Measurements from ENCODE around the gene MTA1. TPM values are rescaled to one million over a fixed set of nuclear protein-coding genes. Genes with fewer than 3 reads are reported as not detected.

The MTA1 gene
- total RNA-seq, 1 donor from 2014 or later, result 59.8 TPM

DNA sequence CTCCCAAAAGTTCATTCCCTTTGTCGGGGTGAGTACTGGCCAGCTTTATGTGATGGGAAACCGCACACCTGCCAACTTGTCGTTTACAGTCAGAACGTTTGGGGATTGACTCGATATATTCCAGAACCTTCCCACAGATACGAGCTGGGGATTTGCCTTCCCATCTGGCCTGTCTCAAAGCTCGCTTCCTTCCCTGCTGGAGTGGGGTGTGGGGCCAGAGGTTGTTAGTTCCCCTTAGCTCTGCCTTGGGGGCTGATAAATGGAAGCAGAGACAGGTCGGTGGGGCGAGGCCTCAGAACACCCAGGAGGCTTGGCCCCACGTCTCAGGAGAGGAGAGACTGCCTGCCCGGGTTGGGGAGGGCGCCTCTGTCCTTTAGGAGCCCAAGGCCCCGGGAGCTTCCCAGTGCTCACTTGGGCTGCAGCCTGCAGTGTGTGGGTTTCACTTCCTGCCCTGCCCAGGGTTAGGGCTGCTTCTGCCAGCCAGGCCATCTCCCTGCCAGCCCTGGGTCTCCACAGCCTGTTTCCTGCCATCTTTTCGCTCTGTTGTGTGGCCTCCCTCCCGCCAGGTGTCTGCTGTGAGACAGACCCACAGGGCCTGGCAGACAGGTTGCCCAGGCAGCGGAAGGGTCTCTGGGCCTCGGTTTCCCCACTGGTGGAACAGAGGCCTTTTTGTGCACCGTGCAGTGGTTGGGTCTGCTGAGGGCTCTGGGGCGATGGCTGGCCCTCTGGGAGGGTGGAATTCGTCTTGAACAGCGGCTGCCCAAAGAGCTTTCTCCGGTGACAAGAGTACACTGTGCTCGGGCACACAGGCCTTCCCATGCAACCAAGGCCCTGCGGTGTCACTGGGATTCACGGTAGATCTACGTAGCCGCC, 29.4 kb upstream of the MTA1 start:
- no peak overlapping the region for H3K27ac ChIP-seq
- H3K4me1 Mint-ChIP-seq, result peaks cover 7% of the 10 kb centered on the region
- no peak overlapping the region for H3K4me2 ChIP-seq
- no peak for DNase-seq (ENCODE audit: low spot score)
- no peaks in the 10 kb centered on the region for H3K79me2 ChIP-seq (ENCODE audit: low read depth)
- TF ChIP-seq EZH2 (IDR thresholded peaks at IDR 0.05), result no peak
- TF ChIP-seq EZH2phosphoT487 (IDR thresholded peaks at IDR 0.05), result no peak
- TF ChIP-seq, protein P1, sequence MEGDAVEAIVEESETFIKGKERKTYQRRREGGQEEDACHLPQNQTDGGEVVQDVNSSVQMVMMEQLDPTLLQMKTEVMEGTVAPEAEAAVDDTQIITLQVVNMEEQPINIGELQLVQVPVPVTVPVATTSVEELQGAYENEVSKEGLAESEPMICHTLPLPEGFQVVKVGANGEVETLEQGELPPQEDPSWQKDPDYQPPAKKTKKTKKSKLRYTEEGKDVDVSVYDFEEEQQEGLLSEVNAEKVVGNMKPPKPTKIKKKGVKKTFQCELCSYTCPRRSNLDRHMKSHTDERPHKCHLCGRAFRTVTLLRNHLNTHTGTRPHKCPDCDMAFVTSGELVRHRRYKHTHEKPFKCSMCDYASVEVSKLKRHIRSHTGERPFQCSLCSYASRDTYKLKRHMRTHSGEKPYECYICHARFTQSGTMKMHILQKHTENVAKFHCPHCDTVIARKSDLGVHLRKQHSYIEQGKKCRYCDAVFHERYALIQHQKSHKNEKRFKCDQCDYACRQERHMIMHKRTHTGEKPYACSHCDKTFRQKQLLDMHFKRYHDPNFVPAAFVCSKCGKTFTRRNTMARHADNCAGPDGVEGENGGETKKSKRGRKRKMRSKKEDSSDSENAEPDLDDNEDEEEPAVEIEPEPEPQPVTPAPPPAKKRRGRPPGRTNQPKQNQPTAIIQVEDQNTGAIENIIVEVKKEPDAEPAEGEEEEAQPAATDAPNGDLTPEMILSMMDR (IDR thresholded peaks at IDR 0.05), result no peak
- no peaks in the 10 kb centered on the region for H3F3A ChIP-seq (ENCODE audit: low read depth)
- no peaks in the 10 kb centered on the region for H3K4me1 ChIP-seq
- no peak overlapping the region for H3K4me3 ChIP-seq
- no peaks in the 10 kb centered on the region for H4K20me1 ChIP-seq (ENCODE audit: low read depth)
- no peak overlapping the region for H3K4me3 Mint-ChIP-seq
- no peaks in the 10 kb centered on the region for H3K9me3 Mint-ChIP-seq
- no peak overlapping the region for H3K9ac ChIP-seq
- H3K36me3 ChIP-seq, result no peaks in the 10 kb centered on the region
- H2AFZ ChIP-seq (replicated peaks), result no peak overlapping the region
- no peaks in the 10 kb centered on the region for H3K9me3 ChIP-seq (ENCODE audit: low read depth)
- peaks cover 1% of the 10 kb centered on the region for H3K36me3 Mint-ChIP-seq
- no peak overlapping the region for H3K27ac Mint-ChIP-seq
- no peaks in the 10 kb centered on the region for H3K27me3 Mint-ChIP-seq (ENCODE audit: insufficient read depth, low read depth)
- H3K27me3 ChIP-seq, result no peaks in the 10 kb centered on the region

GRCh38 chr14:105390849-105391500, 28.7 kb upstream of the MTA1 start:
- Histone ChIP-seq H3K9ac (no peak overlapping the region), H3F3A (ENCODE audit: low read depth) (no peaks in the 10 kb centered on the region), H3K36me3 (no peaks in the 10 kb centered on the region), H3K4me3 (no peak overlapping the region), H3K27me3 (no peaks in the 10 kb centered on the region), H3K79me2 (ENCODE audit: low read depth) (no peaks in the 10 kb centered on the region), H3K4me2 (no peak overlapping the region), H2AFZ (replicated peaks) (no peak overlapping the region), H4K20me1 (ENCODE audit: low read depth) (no peaks in the 10 kb centered on the region), H3K4me1 (no peaks in the 10 kb centered on the region), H3K27ac (no peak overlapping the region), H3K9me3 (ENCODE audit: low read depth) (no peaks in the 10 kb centered on the region)
- Mint-ChIP-seq H3K27ac (no peak overlapping the region), H3K4me3 (no peak overlapping the region), H3K27me3 (ENCODE audit: insufficient read depth, low read depth) (no peaks in the 10 kb centered on the region), H3K9me3 (no peaks in the 10 kb centered on the region), H3K4me1 (peaks cover 7% of the 10 kb centered on the region), H3K36me3 (peaks cover 1% of the 10 kb centered on the region)
- no peak for DNase-seq (ENCODE audit: low spot score)
- no peak for TF ChIP-seq EZH2 (IDR thresholded peaks at IDR 0.05)
- TF ChIP-seq EZH2phosphoT487 (IDR thresholded peaks at IDR 0.05), result no peak
- TF ChIP-seq, protein P1 (IDR thresholded peaks at IDR 0.05), result no peak

DNA sequence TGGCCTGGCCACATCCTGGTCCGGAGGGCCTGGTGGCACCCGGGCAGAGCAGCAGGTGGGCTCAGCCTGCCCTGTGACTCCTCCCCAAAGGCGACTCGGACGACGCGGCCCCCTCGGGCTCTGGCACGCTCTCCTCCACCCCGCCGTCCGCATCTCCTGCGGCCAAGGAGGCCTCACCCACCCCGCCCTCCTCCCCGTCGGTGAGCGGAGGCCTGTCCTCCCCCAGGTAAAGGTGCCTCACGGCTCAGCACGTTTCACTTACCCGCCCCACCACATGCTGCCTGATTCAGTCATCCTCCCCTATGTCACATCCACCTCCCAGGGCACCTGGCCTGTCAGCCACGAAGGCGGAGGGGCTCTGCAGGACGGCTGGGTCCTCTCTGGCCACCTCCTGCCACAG, 28.1 kb upstream of the MTA1 start:
- no peak overlapping the region for H3K4me3 Mint-ChIP-seq
- H3K27ac Mint-ChIP-seq, result no peak overlapping the region
- Histone ChIP-seq H3K27me3 (no peaks in the 10 kb centered on the region), H3K27ac (no peak overlapping the region), H3K79me2 (ENCODE audit: low read depth) (no peaks in the 10 kb centered on the region), H3K4me1 (no peaks in the 10 kb centered on the region), H3K4me3 (no peak overlapping the region), H2AFZ (replicated peaks) (no peak overlapping the region), H3F3A (ENCODE audit: low read depth) (no peaks in the 10 kb centered on the region), H3K36me3 (no peaks in the 10 kb centered on the region), H4K20me1 (ENCODE audit: low read depth) (no peaks in the 10 kb centered on the region), H3K4me2 (no peak overlapping the region), H3K9me3 (ENCODE audit: low read depth) (no peaks in the 10 kb centered on the region), H3K9ac (no peak overlapping the region)
- DNase-seq (ENCODE audit: low spot score), result no peak
- TF ChIP-seq, protein P1 (IDR thresholded peaks at IDR 0.05), result no peak
- TF ChIP-seq EZH2 (IDR thresholded peaks at IDR 0.05), result no peak
- TF ChIP-seq EZH2phosphoT487 (IDR thresholded peaks at IDR 0.05), result no peak
- H3K27me3 Mint-ChIP-seq (ENCODE audit: insufficient read depth, low read depth), result no peaks in the 10 kb centered on the region
- H3K4me1 Mint-ChIP-seq, result peaks cover 7% of the 10 kb centered on the region
- H3K9me3 Mint-ChIP-seq, result no peaks in the 10 kb centered on the region
- H3K36me3 Mint-ChIP-seq, result peaks cover 1% of the 10 kb centered on the region

Measured in neural progenitor cell (in vitro differentiated cells).